MM.1S (cell line): ENCODE results near the gene MUC5AC.

Source experiments
- DNase-seq: peaks from one replicate; pipeline ENCODE4 v3.0.0-alpha.2; 2015
- H2AFZ ChIP-seq: fragments of 300-600 bp; sonication (generic); 2 replicates; pipeline ENCODE4 v1.6.0; 2016; ENCODE audit warnings: antibody characterized with exemption, low read length
- H3F3A ChIP-seq: fragments of 300-600 bp; sonication (generic); 2 replicates; pipeline ENCODE4 v1.6.1; 2016; ENCODE audit warnings: mild to moderate bottlenecking, antibody characterized with exemption, low read length, moderate library complexity, mixed read lengths; ENCODE audit not compliant: insufficient read depth
- H3K27ac ChIP-seq: fragments of 300-600 bp; sonication (generic); 2 replicates; pipeline ENCODE4 v1.5.1; 2016; ENCODE audit warnings: mild to moderate bottlenecking, low read length
- H3K27me3 ChIP-seq: fragments of 300-600 bp; sonication (generic); replicated peaks from 2 replicates; pipeline ENCODE4 v1.6.0; 2016; ENCODE audit warnings: low read length; ENCODE audit not compliant: insufficient read depth
- H3K36me3 ChIP-seq: fragments of 300-600 bp; sonication (generic); replicated peaks from 2 replicates; pipeline ENCODE4 v1.6.1; 2016; ENCODE audit warnings: mild to moderate bottlenecking, low read length, mixed read lengths; ENCODE audit not compliant: insufficient read depth
- H3K4me1 ChIP-seq: fragments of 300-600 bp; sonication (generic); 2 replicates; pipeline ENCODE4 v1.6.1; 2016; ENCODE audit warnings: low read length, mixed read lengths
- H3K4me2 ChIP-seq: fragments of 300-600 bp; sonication (generic); 2 replicates; pipeline ENCODE4 v1.6.0; 2016; ENCODE audit warnings: low read depth, low read length
- H3K4me3 ChIP-seq: fragments of 300-600 bp; sonication (generic); 2 replicates; pipeline ENCODE4 v1.5.1; 2016; ENCODE audit warnings: low read length, mixed read lengths
- H3K79me2 ChIP-seq: fragments of 300-600 bp; sonication (generic); 2 replicates; pipeline ENCODE4 v1.6.1; 2016; ENCODE audit warnings: mixed run types, low read length, mixed read lengths
- H3K9ac ChIP-seq: fragments of 300-600 bp; sonication (generic); 2 replicates; pipeline ENCODE4 v1.6.1; 2016; ENCODE audit warnings: low read length, mixed read lengths
- H3K9me2 ChIP-seq: fragments of 300-600 bp; sonication (generic); replicated peaks from 2 replicates; pipeline ENCODE4 v1.6.1; 2016; ENCODE audit warnings: mild to moderate bottlenecking, low read length, mixed read lengths; ENCODE audit not compliant: insufficient read depth
- H3K9me3 ChIP-seq: fragments of 300-600 bp; sonication (generic); replicated peaks from 2 replicates; pipeline ENCODE4 v1.6.1; 2016; ENCODE audit warnings: mild to moderate bottlenecking, low read length, mixed read lengths; ENCODE audit not compliant: insufficient read depth
- H4K20me1 ChIP-seq: fragments of 300-600 bp; sonication (generic); 2 replicates; pipeline ENCODE4 v1.6.1; 2016; ENCODE audit warnings: mild to moderate bottlenecking, low read length, moderate library complexity, mixed read lengths; ENCODE audit not compliant: insufficient read depth
- EZH2 ChIP-seq: fragments of 300-600 bp; sonication (generic); optimal IDR thresholded peaks from 2 replicates; pipeline ENCODE3; 2017; ENCODE audit warnings: low read depth, mild to moderate bottlenecking, antibody characterized with exemption, low read length, mixed read lengths
- EZH2phosphoT487 ChIP-seq: fragments of 300-600 bp; sonication (generic); IDR thresholded peaks from 2 replicates; pipeline ENCODE4 v1.6.1; 2018; ENCODE audit warnings: antibody characterized with exemption, low read length
- TF ChIP-seq, protein P1 (sequence below): fragments of 300-600 bp; sonication (generic); IDR thresholded peaks from 2 replicates; pipeline ENCODE4 v1.5.1; 2016; ENCODE audit warnings: antibody characterized with exemption, low read length, mixed read lengths

MUC5AC gene

DNA sequence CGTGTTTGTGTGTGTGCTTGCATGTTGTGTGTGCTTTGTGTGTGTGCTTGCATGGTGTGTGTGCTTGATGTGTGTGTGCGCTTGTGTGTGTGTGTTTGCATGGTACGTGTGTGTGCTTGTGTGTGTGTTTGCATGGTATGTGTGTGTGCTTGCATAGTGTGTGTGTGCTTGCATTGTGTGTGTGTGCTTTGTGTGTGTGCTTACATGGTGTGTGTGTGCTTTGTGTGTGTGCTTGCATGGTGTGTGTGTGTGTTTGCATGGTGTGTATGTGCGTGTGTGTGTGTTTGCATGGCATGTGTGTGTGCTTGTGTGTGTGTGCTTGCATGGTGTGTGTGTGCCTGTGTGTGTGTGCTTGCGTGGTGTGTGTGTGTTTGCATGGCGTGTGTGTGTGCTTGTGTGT lies 10.0 kb upstream of the MUC5AC start:
- Histone ChIP-seq H3K4me1 (no peaks in the 10 kb centered on the region), H3K27ac (no peak overlapping the region), H3K9me3 (no peaks in the 10 kb centered on the region), H3K9me2 (no peaks in the 10 kb centered on the region), H4K20me1 (no peaks in the 10 kb centered on the region), H3K79me2 (no peaks in the 10 kb centered on the region), H3K27me3 (peaks cover 87% of the 10 kb centered on the region), H3K36me3 (no peaks in the 10 kb centered on the region), H3K9ac (no peak overlapping the region), H2AFZ (no peak overlapping the region), H3K4me3 (no peak overlapping the region), H3F3A (no peaks in the 10 kb centered on the region), H3K4me2 (no peak overlapping the region)
- TF ChIP-seq EZH2phosphoT487 (no peak), EZH2 (no peak)
- TF ChIP-seq, protein P1, sequence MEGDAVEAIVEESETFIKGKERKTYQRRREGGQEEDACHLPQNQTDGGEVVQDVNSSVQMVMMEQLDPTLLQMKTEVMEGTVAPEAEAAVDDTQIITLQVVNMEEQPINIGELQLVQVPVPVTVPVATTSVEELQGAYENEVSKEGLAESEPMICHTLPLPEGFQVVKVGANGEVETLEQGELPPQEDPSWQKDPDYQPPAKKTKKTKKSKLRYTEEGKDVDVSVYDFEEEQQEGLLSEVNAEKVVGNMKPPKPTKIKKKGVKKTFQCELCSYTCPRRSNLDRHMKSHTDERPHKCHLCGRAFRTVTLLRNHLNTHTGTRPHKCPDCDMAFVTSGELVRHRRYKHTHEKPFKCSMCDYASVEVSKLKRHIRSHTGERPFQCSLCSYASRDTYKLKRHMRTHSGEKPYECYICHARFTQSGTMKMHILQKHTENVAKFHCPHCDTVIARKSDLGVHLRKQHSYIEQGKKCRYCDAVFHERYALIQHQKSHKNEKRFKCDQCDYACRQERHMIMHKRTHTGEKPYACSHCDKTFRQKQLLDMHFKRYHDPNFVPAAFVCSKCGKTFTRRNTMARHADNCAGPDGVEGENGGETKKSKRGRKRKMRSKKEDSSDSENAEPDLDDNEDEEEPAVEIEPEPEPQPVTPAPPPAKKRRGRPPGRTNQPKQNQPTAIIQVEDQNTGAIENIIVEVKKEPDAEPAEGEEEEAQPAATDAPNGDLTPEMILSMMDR, result no peak
- no peak for DNase-seq

DNA sequence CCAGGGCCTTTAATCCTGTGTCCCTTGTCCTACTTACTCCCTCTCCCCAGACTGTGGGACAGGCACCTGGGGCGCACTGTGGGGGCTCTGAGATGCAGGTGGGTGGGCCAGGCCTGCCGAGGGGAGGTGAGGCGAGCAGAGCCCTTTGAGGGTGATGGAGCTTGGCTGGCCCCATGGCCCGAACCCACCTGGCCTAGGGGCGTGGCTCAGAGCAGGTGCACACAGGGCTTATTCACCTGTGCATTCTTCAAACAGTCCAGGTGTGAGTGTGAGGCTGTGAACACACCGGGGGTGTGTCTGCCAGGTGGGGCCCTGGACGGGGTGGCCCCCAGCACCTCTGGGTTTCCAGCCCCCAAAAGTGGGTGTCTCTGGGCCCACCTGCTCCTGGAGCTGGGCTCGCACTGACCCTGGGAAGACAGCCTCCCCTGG lies 9.0 kb upstream of the MUC5AC start:
- Histone ChIP-seq H3K4me3 (no peak overlapping the region), H3K27me3 (peaks cover 87% of the 10 kb centered on the region), H2AFZ (no peak overlapping the region), H4K20me1 (no peaks in the 10 kb centered on the region), H3F3A (no peaks in the 10 kb centered on the region), H3K36me3 (no peaks in the 10 kb centered on the region), H3K9ac (no peak overlapping the region), H3K79me2 (no peaks in the 10 kb centered on the region), H3K9me3 (no peaks in the 10 kb centered on the region), H3K4me1 (no peaks in the 10 kb centered on the region), H3K9me2 (no peaks in the 10 kb centered on the region), H3K27ac (no peak overlapping the region), H3K4me2 (no peak overlapping the region)
- DNase-seq, result no peak
- TF ChIP-seq EZH2 (no peak), EZH2phosphoT487 (no peak)
- TF ChIP-seq, protein P1, result no peak

DNA sequence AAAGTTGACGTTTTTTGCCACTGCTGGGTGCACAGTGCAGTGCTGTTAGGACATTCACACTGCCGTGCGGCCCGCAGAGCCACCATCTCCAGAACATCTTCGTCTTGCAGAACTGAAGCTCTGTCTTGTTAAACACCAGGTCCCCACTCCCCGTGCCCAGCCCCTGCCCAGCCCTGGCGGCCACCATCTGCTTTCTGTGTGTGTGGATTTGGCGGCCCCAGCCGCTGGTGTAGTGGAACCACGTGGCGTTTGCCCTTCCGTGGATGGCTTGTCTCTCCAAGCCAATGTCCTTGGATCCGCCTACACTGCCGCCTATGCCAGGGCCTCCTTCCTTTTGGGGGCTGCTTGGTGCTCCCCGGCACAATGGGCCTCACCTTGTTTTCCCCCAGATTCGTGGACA lies 8.2 kb upstream of the MUC5AC start:
- H3K4me2 ChIP-seq, result no peak overlapping the region
- H3K79me2 ChIP-seq, result no peaks in the 10 kb centered on the region
- H3F3A ChIP-seq, result no peaks in the 10 kb centered on the region
- H3K27me3 ChIP-seq, result peaks cover 81% of the 10 kb centered on the region
- H3K9me3 ChIP-seq, result no peaks in the 10 kb centered on the region
- H4K20me1 ChIP-seq, result no peaks in the 10 kb centered on the region
- H2AFZ ChIP-seq, result no peak overlapping the region
- H3K36me3 ChIP-seq, result no peaks in the 10 kb centered on the region
- DNase-seq, result no peak
- H3K9me2 ChIP-seq, result no peaks in the 10 kb centered on the region
- H3K4me1 ChIP-seq, result no peaks in the 10 kb centered on the region
- H3K9ac ChIP-seq, result no peak overlapping the region
- TF ChIP-seq, protein P1, result no peak
- no peak for TF ChIP-seq EZH2
- no peak for TF ChIP-seq EZH2phosphoT487
- H3K27ac ChIP-seq, result no peak overlapping the region
- H3K4me3 ChIP-seq, result no peak overlapping the region
